Panc1 (cell line): Measurements from ENCODE around the gene NVL. TPM values are rescaled to one million over a fixed set of nuclear protein-coding genes. Genes with fewer than 3 reads are reported as not detected.

Source experiments
- ATAC-seq: fragments of 200-7000 bp; cut with Tn5 transposase; 2 replicates; pipeline ENCODE4 v1.9.1; 2020; ENCODE audit warnings: mild to moderate bottlenecking, moderate library complexity
- BruUV-seq: library from RNA; stranded (reverse); fragments of 400-500 nt; replicated peaks from 2 replicates; lab custom pipeline; 2021; lab: Mats Ljungman, UMichigan
- CTCF ChIA-PET: fragments of 300-600 bp; sonication (Branson Sonifier 250); formaldehyde crosslinking; loops from one replicate; lab custom pipeline; 2022; ENCODE audit warnings: antibody characterized with exemption; lab: Charles Lee
- POLR2A ChIA-PET: fragments of 300-600 bp; sonication (Branson Sonifier 250); formaldehyde crosslinking; loops from one replicate; lab custom pipeline; 2022; ENCODE audit warnings: antibody characterized with exemption; lab: Charles Lee
- DNase-seq: peaks from one replicate; pipeline ENCODE4 v3.0.0-alpha.2; 2010; ENCODE audit warnings: low read depth, low spot score
- H3K27ac ChIP-seq: 2 replicates; pipeline ENCODE4 v1.5.1; 2011; ENCODE audit warnings: mild to moderate bottlenecking, low read length, inconsistent platforms
- H3K27me3 ChIP-seq: fragments of 200-500 bp; sonication (Bioruptor generic); 2 replicates; pipeline ENCODE4 v1.6.0; 2014; ENCODE audit warnings: low read length, inconsistent platforms; ENCODE audit not compliant: control insufficient read depth, insufficient read depth
- H3K36me3 ChIP-seq: fragments of 200-500 bp; sonication (Bioruptor generic); 2 replicates; pipeline ENCODE4 v1.5.1; 2014; ENCODE audit warnings: inconsistent platforms, mild to moderate bottlenecking, low read length, moderate library complexity; ENCODE audit not compliant: control insufficient read depth, insufficient read depth
- H3K4me1 ChIP-seq: 2 replicates; pipeline ENCODE4 v1.5.1; 2011; ENCODE audit warnings: inconsistent platforms, mild to moderate bottlenecking, low read length, moderate library complexity; ENCODE audit not compliant: control insufficient read depth, insufficient read depth
- H3K4me3 ChIP-seq, 2 experiments: 2 replicates each; pipeline ENCODE4 v1.5.1; 2011 to 2012; ENCODE audit warnings: low read depth in 2 of 2, low read length in 2 of 2, mild to moderate bottlenecking in 2 of 2, inconsistent platforms in 1 of 2, moderate library complexity in 1 of 2
- H3K9me3 ChIP-seq: fragments of 200-500 bp; sonication (Bioruptor generic); 2 replicates; pipeline ENCODE4 v1.5.1; 2014; ENCODE audit warnings: low read depth, mild to moderate bottlenecking, inconsistent platforms, low read length, moderate library complexity; ENCODE audit not compliant: control insufficient read depth, insufficient read depth
- CTCF ChIP-seq: fragments of 450-650 bp; IDR thresholded peaks from 2 replicates; pipeline ENCODE4 v1.5.1; 2017; ENCODE audit warnings: mild to moderate bottlenecking
- POLR2AphosphoS5 ChIP-seq: IDR thresholded peaks from 2 replicates; pipeline ENCODE4 v1.6.1; 2012; ENCODE audit warnings: mild to moderate bottlenecking, low read depth, low read length, moderate library complexity
- REST ChIP-seq, 2 experiments: IDR thresholded peaks; 2 replicates each; pipeline ENCODE4 v1.6.1; 2011 to 2012; ENCODE audit warnings: low read depth in 2 of 2, control low read depth in 1 of 2, low read length in 1 of 2, mild to moderate bottlenecking in 1 of 2, moderate library complexity in 1 of 2; ENCODE audit not compliant: insufficient read depth in 1 of 2
- SIN3A ChIP-seq: IDR thresholded peaks from 2 replicates; pipeline ENCODE4 v1.6.1; 2012; ENCODE audit warnings: low read depth, mild to moderate bottlenecking, low read length, moderate library complexity, borderline replicate concordance; ENCODE audit not compliant: insufficient read depth
- TCF7L2 ChIP-seq: IDR thresholded peaks from 2 replicates; pipeline ENCODE4 v1.6.1; 2011; ENCODE audit warnings: mild to moderate bottlenecking, low read depth, low read length, inconsistent platforms
- in situ Hi-C: cut with HindIII; loops from 2 replicates; pipeline ENCODE4 v1.10.0; 2016; ENCODE audit warnings: low sequenced_read_pairs, low pct_unique_long_range_greater_than_20kb
- intact Hi-C: fragments of 100-400 bp; cut with micrococcal nuclease; formaldehyde crosslinking; loops from one replicate; pipeline ENCODE4 v1.10.0; 2022; ENCODE audit not compliant: unreplicated experiment
- microRNA-seq: library from miRNA; unstranded; fragments of <30 nt; microRNA quantifications from one replicate; pipeline ENCODE4 v1.1.0, GENCODE V29; 2020; ENCODE audit not compliant: unreplicated experiment
- total RNA-seq: library from RNA; stranded (reverse); gene quantifications from one replicate; pipeline ENCODE4 v1.2.1, GENCODE V29; 2021; ENCODE audit not compliant: unreplicated experiment

The NVL gene
- total RNA-seq, 1 experiment from 2014 or later = 25.0 TPM

DNA sequence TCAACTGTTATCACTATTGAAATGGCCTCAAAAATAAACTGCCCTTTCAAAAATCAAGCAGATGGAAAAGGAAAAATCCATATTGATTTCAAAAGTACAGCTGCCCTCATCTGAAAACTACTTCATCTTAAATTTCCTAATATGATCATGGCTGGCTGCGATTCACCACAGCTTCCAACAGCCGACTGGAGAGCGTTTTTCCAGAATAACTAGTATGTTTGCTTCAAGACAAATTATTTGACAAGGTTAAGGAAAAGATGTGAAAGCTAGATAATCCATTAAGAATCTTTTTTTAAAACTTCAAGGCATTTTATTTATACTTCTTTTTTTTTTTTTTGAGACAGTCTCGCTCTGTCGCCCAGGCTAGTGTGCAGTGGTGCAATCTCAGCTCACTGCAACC, 151.1 kb downstream of the NVL start:
- no peak for ATAC-seq
- POLR2A ChIA-PET = no interaction called here

DNA sequence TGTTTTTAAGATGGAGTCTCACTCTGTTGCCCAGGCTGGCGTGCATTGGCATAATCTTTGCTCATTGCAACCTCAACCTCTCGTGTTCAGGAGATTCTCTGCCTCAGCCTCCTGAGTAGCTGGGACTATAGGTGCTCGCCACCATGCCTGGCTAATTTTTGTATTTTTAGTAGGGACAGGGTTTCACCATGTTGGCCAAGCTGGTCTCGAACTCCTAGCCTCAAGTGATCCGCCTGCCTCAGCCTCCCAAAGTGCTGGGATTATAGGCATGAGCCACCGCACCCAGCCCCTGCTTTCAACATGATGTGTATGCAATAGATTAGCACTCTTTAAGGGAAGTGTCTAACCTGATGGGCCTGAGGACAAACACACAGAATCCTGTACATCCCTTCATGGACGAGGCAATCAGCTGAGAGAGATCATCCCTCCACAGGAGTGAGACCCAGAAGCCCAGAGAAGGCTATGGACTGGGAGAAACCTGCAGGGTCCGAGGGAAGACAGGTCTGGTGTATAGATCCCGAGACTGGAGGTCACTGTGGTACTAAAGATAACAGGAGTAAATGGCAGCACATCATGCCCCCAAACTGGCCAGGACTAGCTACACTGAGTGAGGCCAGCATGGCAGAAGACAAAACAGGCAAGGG, 152.5 kb downstream of the NVL start:
- 0 out of 2 replicates have a peak, but pooled peaks cover 4% of the 10 kb centered on the region for H3K4me1 ChIP-seq
- TF ChIP-seq REST (IDR thresholded peaks at IDR 0.05; ENCODE audit: insufficient read depth in 1 of 2, low read depth in 2 of 2, low read length in 1 of 2) = no peak
- ChIA-PET CTCF (no interaction called here), POLR2A (interaction anchor here (0.7 kb wide), 1 partner anchor 61 kb away, joined by 5 read pairs; no protein-coding TSS in a partner anchor)
- H3K9me3 ChIP-seq = no peaks in the 10 kb centered on the region
- BruUV-seq = no TSS peak
- H3K27me3 ChIP-seq = no peaks in the 10 kb centered on the region
- ATAC-seq (no peak), DNase-seq (no peak)
- in situ Hi-C loops (no loop called here), intact Hi-C loops (no loop called here)
- H3K4me3 ChIP-seq = no peak overlapping the region
- no peak overlapping the region for H3K27ac ChIP-seq
- no peaks in the 10 kb centered on the region for H3K36me3 ChIP-seq

More for the DNA sequence above, 151.1 kb downstream of the NVL start:
- intact Hi-C loops = no loop called here
- TF ChIP-seq REST (IDR thresholded peaks at IDR 0.05; ENCODE audit: insufficient read depth in 1 of 2, low read depth in 2 of 2, low read length in 1 of 2) (no peak), TCF7L2 (no peak), SIN3A (no peak), CTCF (no peak), POLR2AphosphoS5 (no peak)
- Histone ChIP-seq H3K27me3 (no peaks in the 10 kb centered on the region), H3K27ac (no peak overlapping the region), H3K4me1 (0 out of 2 replicates have a peak, but pooled peaks cover 6% of the 10 kb centered on the region), H3K9me3 (no peaks in the 10 kb centered on the region), H3K36me3 (no peaks in the 10 kb centered on the region; the same call in 1 of the 2 replicates), H3K4me3 (no peak overlapping the region)
- CTCF ChIA-PET = no interaction called here
- in situ Hi-C loops = no loop called here
- no TSS peak for BruUV-seq
- DNase-seq = no peak

Small RNA genes lying within 50 kb of the gene (microRNA-seq; reads per million reads assigned to microRNA genes)
- gene MIR320B2 = 0.95 reads per million

Other genes starting within 250 kb of the NVL start
- 36.6 TPM for gene FBXO28, start 216.1 kb downstream of the NVL start, total RNA-seq
- 82.8 TPM for gene DEGS1, start 146.9 kb downstream of the NVL start, total RNA-seq
- gene CNIH4, start 26.7 kb upstream of the NVL start, total RNA-seq = 53.8 TPM
- 91.3 TPM for gene WDR26, start 104.6 kb upstream of the NVL start, total RNA-seq